Measurements from ENCODE around the gene OR52N5. TPM values are rescaled to one million over a fixed set of nuclear protein-coding genes. Genes with fewer than 3 reads are reported as not detected.
A peak's percentile ranks its signal among the peaks of the same experiment; 100 is the strongest.

Gene OR52N5
- total and polyA plus RNA-seq, 9 of the 15 experiments (the other 6 are each of a cell fraction or from before 2014, with no cell fraction given), result not detected

DNA sequence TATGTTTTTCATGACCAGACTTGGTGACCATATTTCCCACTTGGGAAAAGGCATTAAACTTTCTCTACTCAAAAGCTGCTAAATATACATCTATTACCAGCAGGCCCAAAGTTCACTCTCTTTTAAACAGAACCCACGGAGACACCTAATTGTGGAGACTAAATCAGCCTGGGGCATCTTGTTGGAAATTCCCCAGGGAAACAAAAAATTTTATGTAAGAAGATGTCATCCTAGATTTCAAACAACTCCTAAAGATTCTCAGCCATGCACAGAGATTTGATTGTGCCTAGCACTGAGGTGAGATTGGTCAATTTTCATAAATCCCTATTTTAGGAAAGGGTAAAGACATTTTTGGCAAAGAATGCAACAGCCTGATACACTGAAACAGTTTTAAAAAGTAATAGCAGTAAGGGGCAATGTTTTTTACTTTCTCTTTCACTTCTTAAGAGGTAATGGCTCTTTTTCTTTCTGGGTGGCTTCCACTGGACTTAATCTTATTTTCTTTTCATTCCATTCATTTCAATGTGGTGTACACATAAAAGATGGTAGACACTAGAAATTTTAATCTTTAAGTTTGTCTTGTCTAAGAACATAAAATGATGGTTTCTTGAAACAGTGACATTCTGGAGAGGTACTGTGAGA is 35.2 kb upstream of the OR52N5 start:
- H3K79me2 ChIP-seq (ENCODE audit: control insufficient read depth, insufficient read depth, low read length), result no peaks in the 10 kb centered on the region
- H3K9me3 ChIP-seq (replicated peaks; ENCODE audit: control insufficient read depth, insufficient read depth, low read depth, low read length), result no peaks in the 10 kb centered on the region
- ATAC-seq (no peak), DNase-seq (ENCODE audit: extremely low read depth in 1 of 4, low spot score in 3 of 4) (no peak), FAIRE-seq (no peak)
- no peak overlapping the region for H3K9ac ChIP-seq (ENCODE audit: insufficient read depth in 1 of 2, low read depth in 2 of 2, low read length in 2 of 2)
- H3K27me3 ChIP-seq (ENCODE audit: control insufficient read depth in 2 of 2, insufficient read depth in 2 of 2, low read length in 2 of 2), result no peaks in the 10 kb centered on the region
- H3K4me3 ChIP-seq, result no peak overlapping the region
- no peaks in the 10 kb centered on the region for H3K36me3 ChIP-seq (ENCODE audit: control insufficient read depth, insufficient read depth, low read length)
- H2AFZ ChIP-seq (ENCODE audit: low read depth, low read length), result peak overlapping the region; percentile 42; the same call in 1 of the 2 replicates
- no peak for TF ChIP-seq ELF2 (CRISPR knock-in tag; IDR thresholded peaks at IDR 0.05)
- no peak for TF ChIP-seq LEF1 (IDR thresholded peaks at IDR 0.05)
- TF ChIP-seq ELF1 (tag; IDR thresholded peaks at IDR 0.05), result 0 out of 2 replicates have a peak, but pooled peaks have one; percentile 22
- intact Hi-C loops (cut with micrococcal nuclease), result no loop called here
- in situ Hi-C loops (cut with MboI), result no loop called here
- CTCF ChIA-PET (ENCODE audit: low intra/inter-chr PET ratio), result no interaction called here
- peaks cover 0 to 4% of the 10 kb centered on the region in 2 experiments; a peak in 2 of 5 replicates for H3K4me1 ChIP-seq (replicated peaks in 1 of 2; ENCODE audit: control insufficient read depth in 2 of 2, insufficient read depth in 2 of 2, low read length in 2 of 2)
- no peaks in the 10 kb centered on the region for H3K9me1 ChIP-seq (ENCODE audit: control insufficient read depth, insufficient read depth, low read length)
- BruUV-seq (replicated peaks), result no TSS peak
- POLR2A ChIA-PET, result no interaction called here
- no peaks in the 10 kb centered on the region for H4K20me1 ChIP-seq (replicated peaks; ENCODE audit: control insufficient read depth, insufficient read depth, low read length)
- 22% methylated on average over 1 of the region's 1 CpG for WGBS (ENCODE audit: insufficient coverage, low coverage, missing lambda C conversion rate)
- H3K27ac ChIP-seq (ENCODE audit: extremely low read depth, low read depth, low read length), result no peak overlapping the region; the same call in 2 of the 3 replicates
- H3K4me2 ChIP-seq (ENCODE audit: insufficient read depth, low read length), result no peak overlapping the region; the same call in 1 of the 2 replicates

DNA sequence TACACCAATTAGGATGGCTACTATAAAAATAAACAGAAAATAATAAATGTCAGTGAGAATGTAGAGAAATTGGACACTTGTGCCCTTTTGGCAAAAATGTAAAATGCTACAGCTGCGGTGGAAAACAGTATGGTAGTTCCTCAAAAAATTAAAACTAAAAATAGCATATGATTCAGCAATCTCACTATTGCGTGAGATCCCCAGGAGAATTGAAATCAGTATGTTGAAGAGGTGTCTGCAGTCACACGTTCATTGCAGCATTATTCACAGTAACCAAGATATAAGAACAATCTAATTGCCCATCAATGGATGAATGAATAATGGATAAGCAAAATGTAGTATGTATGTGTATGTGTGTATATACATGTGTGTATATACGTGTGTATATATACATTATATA is 32.4 kb upstream of the OR52N5 start:
- H3K36me3 ChIP-seq (ENCODE audit: control insufficient read depth, insufficient read depth, low read length), result no peaks in the 10 kb centered on the region
- peak overlapping the region; percentile 53; the same call in 1 of the 2 replicates for H2AFZ ChIP-seq (ENCODE audit: low read depth, low read length)
- no peaks in the 10 kb centered on the region for H3K9me1 ChIP-seq (ENCODE audit: control insufficient read depth, insufficient read depth, low read length)
- no TSS peak for BruUV-seq (replicated peaks)
- CTCF ChIA-PET (ENCODE audit: low intra/inter-chr PET ratio), result no interaction called here
- POLR2A ChIA-PET, result interaction anchor here (0.6 kb wide), 1 partner anchor 788 kb away, joined by 4 read pairs; no protein-coding TSS in a partner anchor
- DNase-seq (ENCODE audit: extremely low read depth in 1 of 4, low spot score in 3 of 4), result peak in 1 of 4 experiments; percentile 23
- H3K4me3 ChIP-seq, result no peak overlapping the region
- H3K27ac ChIP-seq (ENCODE audit: extremely low read depth, low read depth, low read length), result peak overlapping the region; percentile 63; the same call in 1 of the 3 replicates
- H3K27me3 ChIP-seq (ENCODE audit: control insufficient read depth in 2 of 2, insufficient read depth in 2 of 2, low read length in 2 of 2), result no peaks in the 10 kb centered on the region
- H3K9ac ChIP-seq (ENCODE audit: insufficient read depth in 1 of 2, low read depth in 2 of 2, low read length in 2 of 2), result no peak overlapping the region
- in situ Hi-C loops (cut with MboI), result no loop called here
- WGBS (ENCODE audit: insufficient coverage, low coverage, missing lambda C conversion rate), result 2% methylated on average over 4 of the region's 4 CpGs
- no peak for FAIRE-seq
- peak; percentile 82 for ATAC-seq
- no peak overlapping the region; the same call in 1 of the 2 replicates for H3K4me2 ChIP-seq (ENCODE audit: insufficient read depth, low read length)
- intact Hi-C loops (cut with micrococcal nuclease), result no loop called here
- H3K79me2 ChIP-seq (ENCODE audit: control insufficient read depth, insufficient read depth, low read length), result no peaks in the 10 kb centered on the region
- no peaks in the 10 kb centered on the region for H4K20me1 ChIP-seq (replicated peaks; ENCODE audit: control insufficient read depth, insufficient read depth, low read length)
- peaks cover 0 to 4% of the 10 kb centered on the region in 2 experiments; a peak in 2 of 5 replicates for H3K4me1 ChIP-seq (replicated peaks in 1 of 2; ENCODE audit: control insufficient read depth in 2 of 2, insufficient read depth in 2 of 2, low read length in 2 of 2)
- H3K9me3 ChIP-seq (replicated peaks; ENCODE audit: control insufficient read depth, insufficient read depth, low read depth, low read length), result no peaks in the 10 kb centered on the region
- TF ChIP-seq ZNF77 (CRISPR knock-in tag; IDR thresholded peaks at IDR 0.05) (no peak), TRIM24 (IDR thresholded peaks at IDR 0.05) (peak; percentile 89 to 94), TEAD4 (IDR thresholded peaks at IDR 0.05; ENCODE audit: low read length) (peak; percentile 57; the same call in 1 of the 2 replicates), TEAD4 (CRISPR knock-in tag; IDR thresholded peaks at IDR 0.05; ENCODE audit: borderline replicate concordance) (no peak), ADNP (tag; IDR thresholded peaks at IDR 0.05) (no peak), MEF2D (tag; conservative IDR thresholded peaks at IDR 0.05; ENCODE audit: low read depth) (peak; percentile 98), CBX5 (IDR thresholded peaks at IDR 0.05; ENCODE audit: borderline replicate concordance, low read depth) (peak; percentile 78), ATF7 (IDR thresholded peaks at IDR 0.05) (peak; percentile 51; the same call in 1 of the 2 replicates), CXXC5 (CRISPR knock-in tag; IDR thresholded peaks at IDR 0.05) (peak; percentile 40), HDAC2 (IDR thresholded peaks at IDR 0.05) (no peak)
- TF ChIP-seq, protein P1, sequence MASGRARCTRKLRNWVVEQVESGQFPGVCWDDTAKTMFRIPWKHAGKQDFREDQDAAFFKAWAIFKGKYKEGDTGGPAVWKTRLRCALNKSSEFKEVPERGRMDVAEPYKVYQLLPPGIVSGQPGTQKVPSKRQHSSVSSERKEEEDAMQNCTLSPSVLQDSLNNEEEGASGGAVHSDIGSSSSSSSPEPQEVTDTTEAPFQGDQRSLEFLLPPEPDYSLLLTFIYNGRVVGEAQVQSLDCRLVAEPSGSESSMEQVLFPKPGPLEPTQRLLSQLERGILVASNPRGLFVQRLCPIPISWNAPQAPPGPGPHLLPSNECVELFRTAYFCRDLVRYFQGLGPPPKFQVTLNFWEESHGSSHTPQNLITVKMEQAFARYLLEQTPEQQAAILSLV (tag; IDR thresholded peaks at IDR 0.05), result no peak

Measured in K562 (cell line).